ENCODE measurements around the gene FAM89A. TPM values are rescaled to one million over a fixed set of nuclear protein-coding genes. Genes with fewer than 3 reads are reported as not detected.
"Not testable (repeated sequence)": the region's sequence is repeated elsewhere in the genome, so short reads cannot be mapped to it uniquely, and the experiment has no call there.

The FAM89A gene
- polyA plus RNA-seq, 3 donors: 17.1 to 21.3 (median 20.6) TPM

GRCh38 chr1:231058416-231059109, 18.5 kb upstream of the FAM89A start:
- no peak for DNase-seq (ENCODE audit: low read depth in 3 of 3, low spot score in 2 of 3)

- no peak for DNase-seq (ENCODE audit: low read depth in 3 of 3, low spot score in 2 of 3)
Observed at GRCh38 chr1:231057410-231057809, 17.4 kb upstream of the FAM89A start.

- DNase-seq (ENCODE audit: low read depth in 3 of 3, low spot score in 2 of 3): no peak
Observed at GRCh38 chr1:231055271-231055670, 15.2 kb upstream of the FAM89A start.

- no peak for DNase-seq (ENCODE audit: low read depth in 3 of 3, low spot score in 2 of 3)
Observed at GRCh38 chr1:231053493-231054162, 13.6 kb upstream of the FAM89A start.

GRCh38 chr1:231052777-231053176, 12.7 kb upstream of the FAM89A start:
- no peak for DNase-seq (ENCODE audit: low read depth in 3 of 3, low spot score in 2 of 3)

- DNase-seq (ENCODE audit: low read depth in 3 of 3, low spot score in 2 of 3): not testable (repeated sequence)
Observed at GRCh38 chr1:231050932-231051331, 10.9 kb upstream of the FAM89A start.

- no peak for DNase-seq (ENCODE audit: low read depth in 3 of 3, low spot score in 2 of 3)
Observed at GRCh38 chr1:231050395-231050794, 10.3 kb upstream of the FAM89A start.

- no peak for DNase-seq (ENCODE audit: low read depth in 3 of 3, low spot score in 2 of 3)
Observed at GRCh38 chr1:231049121-231049979, 9.3 kb upstream of the FAM89A start.

- DNase-seq (ENCODE audit: low read depth in 3 of 3, low spot score in 2 of 3): not testable (repeated sequence)
Observed at GRCh38 chr1:231048419-231048818, 8.4 kb upstream of the FAM89A start.

GRCh38 chr1:231047529-231047928, 7.5 kb upstream of the FAM89A start:
- DNase-seq (ENCODE audit: low read depth in 3 of 3, low spot score in 2 of 3): not testable (repeated sequence)

- DNase-seq (ENCODE audit: low read depth in 3 of 3, low spot score in 2 of 3): no peak
Observed at GRCh38 chr1:231046730-231047395, 6.8 kb upstream of the FAM89A start.

GRCh38 chr1:231045921-231046729, 6.1 kb upstream of the FAM89A start:
- DNase-seq (ENCODE audit: low read depth in 3 of 3, low spot score in 2 of 3): not testable (repeated sequence)

GRCh38 chr1:231045286-231045685, 5.2 kb upstream of the FAM89A start:
- no peak for DNase-seq (ENCODE audit: low read depth in 3 of 3, low spot score in 2 of 3)

- no peak for DNase-seq (ENCODE audit: low read depth in 3 of 3, low spot score in 2 of 3)
Observed at GRCh38 chr1:231044588-231044987, 4.5 kb upstream of the FAM89A start.

GRCh38 chr1:231041719-231042261, 1.7 kb upstream of the FAM89A start:
- no peak for DNase-seq (ENCODE audit: low read depth in 3 of 3, low spot score in 2 of 3)

GRCh38 chr1:231040800-231041718, 1.0 kb upstream of the FAM89A start:
- no peak for DNase-seq (ENCODE audit: low read depth in 3 of 3, low spot score in 2 of 3)

GRCh38 chr1:231039161-231040018, 664 bp downstream of the FAM89A start:
- DNase-seq (ENCODE audit: low read depth in 3 of 3, low spot score in 2 of 3): no peak

All from right renal cortex interstitium (tissue), 3 donors.